HG02852 (cell line): ENCODE measurements around the gene USF3.
"Not testable (repeated sequence)": the region's sequence is repeated elsewhere in the genome, so short reads cannot be mapped to it uniquely, and the experiment has no call there.

Experiments
- ATAC-seq: cut with Tn5 transposase; IDR thresholded peaks from one replicate; pipeline ENCODE4 v1.9.1; 2021; ENCODE audit warnings: mild to moderate bottlenecking, moderate library complexity; ENCODE audit not compliant: unreplicated experiment

Gene USF3

DNA sequence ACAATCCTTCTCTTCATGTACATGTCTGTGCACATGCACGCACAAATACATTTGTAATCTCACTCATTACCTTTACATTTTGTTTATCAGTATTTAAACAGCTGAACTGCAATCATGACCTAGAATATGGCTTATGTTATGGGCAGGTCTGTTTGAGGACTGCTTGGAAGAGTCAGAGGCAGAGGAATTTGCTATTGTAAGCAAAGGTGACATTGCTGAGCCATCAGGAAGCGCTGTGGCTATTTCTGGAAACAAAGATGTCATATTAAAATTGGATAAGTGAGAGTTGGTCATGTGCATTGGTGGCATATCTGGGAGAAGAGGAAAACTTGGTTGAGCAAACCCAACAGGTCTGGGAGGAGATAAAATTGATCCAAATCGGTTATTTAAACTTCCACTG lies 41.6 kb downstream of the USF3 start:
- ATAC-seq = no peak

DNA sequence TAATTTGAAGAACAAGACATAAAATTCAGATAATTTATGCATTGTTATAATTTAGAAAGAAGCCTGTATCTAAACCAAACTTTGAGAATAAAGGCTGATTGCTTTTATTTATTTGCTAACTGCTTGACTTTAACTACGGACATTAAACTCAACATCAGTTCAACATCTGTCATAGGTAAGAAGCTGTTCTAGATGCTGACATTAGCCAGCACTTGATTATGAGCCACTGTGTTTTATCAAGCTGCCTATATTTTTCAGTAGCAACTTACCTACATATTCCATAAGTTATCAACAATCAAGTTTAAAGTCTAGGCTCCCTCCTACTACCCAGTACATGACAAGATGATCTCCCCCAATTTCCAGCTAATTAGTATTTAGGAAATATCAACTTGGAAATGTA lies 42.1 kb downstream of the USF3 start:
- no peak for ATAC-seq

DNA sequence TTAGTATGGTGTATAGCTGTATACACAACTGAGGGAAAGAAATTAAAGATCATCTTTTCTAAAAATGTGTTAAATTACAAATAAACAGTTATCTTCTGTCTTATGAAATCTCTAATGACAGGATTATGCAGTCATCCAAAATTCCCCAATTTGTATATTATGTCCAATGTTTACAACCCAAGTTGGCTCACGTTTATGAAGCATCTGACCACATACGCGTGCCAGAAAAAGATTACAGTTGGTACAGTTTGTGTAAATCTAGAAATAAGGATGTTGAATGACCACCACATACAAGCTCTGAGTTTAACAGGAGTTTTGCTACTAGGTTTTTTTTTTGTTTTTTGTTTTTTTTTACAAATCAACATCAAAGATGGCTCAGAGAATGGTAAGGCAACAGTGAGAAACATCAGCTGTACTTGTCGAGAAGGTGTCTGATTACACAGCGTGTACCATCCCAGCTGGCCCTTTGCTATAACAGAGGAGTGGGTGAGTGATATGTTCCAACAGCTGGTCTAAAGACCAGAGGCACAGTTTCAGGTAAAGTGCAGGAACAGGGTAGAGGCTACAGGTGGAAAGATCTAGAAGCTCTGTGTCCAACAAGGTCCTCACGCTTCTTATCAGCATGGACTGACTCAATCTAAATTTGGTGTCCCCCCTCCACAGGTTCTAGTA lies 47.1 kb downstream of the USF3 start:
- ATAC-seq = no peak

DNA sequence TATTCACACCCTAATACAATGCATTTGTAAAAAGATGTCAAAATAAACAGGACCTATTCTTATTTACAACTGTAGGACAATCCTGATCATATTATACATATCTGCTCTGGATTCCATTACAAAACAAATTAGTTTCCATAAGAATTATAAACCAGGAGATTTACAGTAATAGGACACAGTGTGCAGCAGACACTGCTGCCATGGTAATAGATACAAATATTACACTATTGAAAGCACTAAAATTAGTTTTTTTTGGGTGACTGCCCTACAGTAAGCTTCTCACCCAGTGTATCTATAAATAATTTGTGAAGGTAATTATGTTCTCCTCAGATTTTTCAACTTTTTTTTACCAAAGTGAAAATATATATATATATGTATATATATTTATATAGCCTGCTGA lies 47.9 kb downstream of the USF3 start:
- ATAC-seq = no peak

DNA sequence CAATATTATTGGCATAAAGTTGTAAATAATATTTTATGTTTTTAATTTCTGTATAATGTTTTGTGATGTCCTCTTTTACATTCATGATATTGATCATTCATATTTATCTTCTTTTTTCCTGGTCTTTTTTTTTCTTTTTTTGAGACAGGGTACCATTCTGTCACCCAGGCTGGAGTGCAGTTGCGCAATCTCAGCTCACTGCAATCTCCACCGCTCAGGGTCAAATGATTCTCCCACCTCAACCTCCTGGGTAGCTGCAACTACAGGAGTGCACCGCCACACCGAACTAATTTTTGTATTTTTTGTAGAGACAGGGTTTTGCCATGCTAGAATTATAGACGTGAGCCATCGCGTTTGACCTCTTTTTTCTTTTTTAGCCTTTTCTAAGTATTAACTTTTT lies 52.9 kb downstream of the USF3 start:
- no peak for ATAC-seq

DNA sequence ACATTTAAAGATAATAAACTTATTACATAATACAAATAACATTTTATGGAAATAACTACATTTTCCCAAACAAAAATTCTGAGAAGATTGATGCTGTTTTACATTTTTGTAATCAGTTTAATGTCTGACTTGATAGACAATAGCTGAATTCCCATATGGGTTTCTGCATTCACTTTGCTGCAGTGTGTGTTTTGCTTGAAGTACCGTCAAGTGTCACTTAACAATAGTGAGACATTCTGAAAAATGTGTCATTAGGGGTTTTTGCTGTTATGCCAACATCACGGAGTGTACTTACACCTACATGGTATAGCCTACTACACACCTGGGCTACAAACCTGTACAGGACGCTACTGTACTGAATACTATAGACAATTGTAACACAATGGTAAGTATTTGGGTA lies 57.5 kb downstream of the USF3 start:
- no peak for ATAC-seq

DNA sequence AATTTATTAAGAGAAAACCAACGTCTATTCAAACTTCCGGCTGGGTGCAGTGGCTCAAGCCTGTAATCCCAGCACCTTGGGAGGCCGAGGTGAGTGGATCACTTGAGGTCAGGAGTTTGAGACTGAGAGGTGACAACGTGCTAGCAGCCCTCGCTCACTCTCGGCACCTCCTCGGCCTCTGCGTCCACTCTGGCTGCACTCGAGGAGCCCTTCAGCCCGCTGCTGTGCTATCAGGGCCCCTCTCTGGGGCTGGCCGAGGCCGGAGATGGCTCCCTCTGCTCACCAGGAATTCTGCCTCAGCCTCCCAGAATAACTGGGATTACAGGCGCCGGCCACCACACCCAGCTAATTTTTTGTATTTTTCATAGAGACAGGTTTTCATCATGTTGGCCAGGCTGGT lies 58.7 kb downstream of the USF3 start:
- ATAC-seq = no peak

DNA sequence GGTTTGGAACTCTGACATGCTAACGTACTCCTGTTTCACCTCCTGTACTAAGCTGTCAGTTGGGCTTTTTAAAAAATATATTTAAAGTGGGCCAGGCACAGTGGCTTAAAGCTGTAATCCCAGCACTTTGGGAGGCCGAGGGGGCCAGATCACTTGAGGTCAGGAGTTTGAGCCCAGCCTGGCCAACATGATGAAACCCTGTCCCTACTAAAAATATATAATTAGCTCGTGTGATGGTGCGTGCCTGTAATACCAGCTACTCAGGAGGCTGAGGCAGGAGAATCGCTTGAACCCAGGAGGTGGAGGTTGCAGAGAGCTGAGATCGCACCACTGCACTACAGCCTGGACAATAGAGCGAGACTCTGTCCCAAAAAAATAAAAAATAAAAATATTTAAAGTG lies 60.4 kb downstream of the USF3 start:
- ATAC-seq = not testable (repeated sequence)

DNA sequence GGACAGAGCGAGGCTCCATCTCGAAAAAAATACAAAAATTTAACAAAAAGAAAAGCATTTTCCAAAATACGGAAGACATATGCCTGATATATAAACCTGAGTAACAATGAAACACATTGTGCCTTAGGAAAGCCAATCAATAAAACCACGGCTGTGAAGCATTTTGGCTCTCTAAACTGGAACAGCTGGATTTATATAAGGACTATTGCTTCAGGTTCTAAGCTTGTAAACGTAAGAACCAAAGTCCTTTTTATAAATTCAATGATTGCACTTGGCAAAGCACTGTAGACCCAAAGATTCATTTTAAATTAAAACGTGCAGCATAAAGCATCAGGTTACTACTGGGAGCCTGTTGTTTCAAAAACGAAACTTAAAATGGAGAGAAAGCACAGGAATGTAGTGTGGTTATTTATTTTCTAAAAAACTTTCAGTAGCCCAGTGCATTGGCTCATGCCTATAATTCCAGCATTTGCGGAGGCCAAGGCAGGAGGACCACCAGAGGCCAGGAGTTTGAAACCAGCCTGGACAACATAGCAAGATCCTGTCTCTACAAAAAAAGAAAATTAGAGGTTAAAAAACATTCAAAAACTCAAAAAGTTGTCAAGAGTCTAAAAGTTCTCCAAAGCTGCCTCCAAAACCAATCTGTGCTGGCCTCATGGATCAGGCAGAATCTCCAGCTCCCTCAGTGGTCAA lies 61.5 kb downstream of the USF3 start:
- no peak for ATAC-seq

DNA sequence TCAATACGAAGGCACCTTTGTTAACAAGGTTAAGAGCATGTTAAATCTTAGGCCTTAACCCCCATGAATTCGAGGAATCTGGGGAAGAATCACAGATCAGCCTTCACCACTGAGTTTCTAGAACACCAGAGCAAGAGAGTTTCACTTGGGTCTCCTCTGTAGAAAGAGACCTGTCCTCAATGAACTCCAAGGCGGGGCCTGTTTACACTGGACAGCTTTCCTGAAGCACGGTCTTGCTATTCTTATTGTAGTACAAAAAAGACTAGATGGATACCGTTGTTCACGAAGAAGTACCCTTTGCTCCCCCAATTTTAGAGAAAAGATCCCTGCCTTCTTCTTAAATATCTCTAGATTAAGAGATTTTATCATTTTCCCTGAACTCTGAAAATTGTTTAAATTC lies 64.9 kb downstream of the USF3 start:
- ATAC-seq = no peak

DNA sequence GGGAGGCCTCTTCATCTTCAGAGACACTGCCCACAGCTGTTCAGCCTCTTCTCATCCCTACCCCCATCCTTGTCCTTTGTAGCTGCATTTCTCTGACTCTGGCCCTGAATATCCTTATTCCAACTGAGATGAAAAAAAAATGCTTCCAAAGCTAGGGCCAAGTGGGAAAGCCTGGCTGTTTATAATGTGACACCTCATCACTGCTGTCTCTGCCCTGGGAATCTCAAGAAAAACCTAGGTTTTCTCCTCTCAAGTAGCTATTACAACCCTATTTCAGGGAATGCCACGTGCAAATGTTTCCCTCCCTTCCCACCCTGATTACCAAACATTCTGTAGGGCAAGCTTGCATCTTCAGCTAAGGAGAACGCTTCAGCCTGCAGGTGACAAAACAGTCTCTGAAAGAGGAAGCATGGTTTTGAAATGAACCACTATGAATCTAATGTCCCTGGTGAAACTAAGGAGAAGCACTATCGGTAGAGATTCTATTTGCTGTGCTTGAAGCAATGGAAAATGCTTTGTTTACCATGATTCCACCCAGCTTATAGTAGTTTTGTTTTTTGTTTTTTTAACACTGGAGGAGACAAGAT lies 65.4 kb downstream of the USF3 start:
- ATAC-seq = peak; percentile 57

DNA sequence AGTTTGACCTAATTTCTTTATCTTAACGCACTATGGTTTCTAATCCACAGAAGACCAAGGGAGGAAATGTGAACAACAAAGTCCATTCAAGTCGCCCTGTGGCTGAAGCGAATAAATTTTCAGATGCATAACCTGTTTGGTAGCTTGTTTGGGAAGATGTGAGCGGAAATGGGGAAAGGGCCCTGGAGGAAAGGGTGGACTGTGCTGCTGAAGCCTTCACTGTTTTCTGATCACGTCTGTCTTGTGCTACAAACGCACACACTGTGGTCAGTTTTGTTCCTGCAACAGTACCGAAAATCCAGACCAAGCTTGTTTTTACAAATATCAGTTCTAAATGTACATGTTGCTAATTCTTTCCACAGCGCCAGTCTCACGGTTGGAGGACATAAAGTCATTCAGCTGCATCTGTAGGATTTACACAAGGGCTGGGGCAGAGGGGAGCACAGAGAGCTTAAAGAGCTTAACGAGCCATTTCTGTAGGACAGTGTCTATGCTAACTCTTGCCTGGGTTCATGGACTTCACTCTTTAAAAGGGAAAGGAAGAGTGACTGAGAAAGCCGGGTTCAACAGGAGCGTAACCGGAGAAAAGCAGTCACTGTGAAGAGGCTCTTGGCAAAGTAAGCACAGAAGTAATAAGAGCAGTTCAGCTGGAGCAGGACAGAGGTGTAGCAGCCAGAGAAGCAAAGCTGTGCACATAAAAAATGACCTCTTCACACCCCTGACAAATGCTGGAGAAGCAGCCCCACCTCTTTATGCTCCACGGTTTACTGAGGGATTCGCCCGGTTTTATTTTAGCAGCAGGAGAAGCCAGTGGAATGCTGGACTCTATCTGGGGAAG lies 66.6 kb downstream of the USF3 start:
- no peak for ATAC-seq

DNA sequence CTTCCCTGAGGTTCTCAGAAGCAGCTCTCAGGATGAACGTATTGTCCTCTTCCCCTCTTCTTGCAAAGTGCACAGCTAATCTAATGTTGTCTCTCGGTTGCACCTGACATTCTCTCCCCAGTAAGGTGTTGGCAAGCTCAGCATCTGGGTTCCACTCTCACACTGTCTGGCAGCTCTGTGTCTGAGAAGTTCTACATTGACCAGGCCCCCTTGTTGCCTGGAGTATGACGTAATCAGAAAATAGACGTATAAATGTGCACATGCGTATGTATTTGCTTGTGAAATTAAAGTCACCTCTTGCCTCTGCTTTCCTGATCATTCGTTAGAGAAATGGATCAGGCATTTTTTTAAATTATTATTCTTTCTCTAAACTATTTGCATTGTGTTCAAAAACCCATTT lies 67.7 kb downstream of the USF3 start:
- no peak for ATAC-seq

DNA sequence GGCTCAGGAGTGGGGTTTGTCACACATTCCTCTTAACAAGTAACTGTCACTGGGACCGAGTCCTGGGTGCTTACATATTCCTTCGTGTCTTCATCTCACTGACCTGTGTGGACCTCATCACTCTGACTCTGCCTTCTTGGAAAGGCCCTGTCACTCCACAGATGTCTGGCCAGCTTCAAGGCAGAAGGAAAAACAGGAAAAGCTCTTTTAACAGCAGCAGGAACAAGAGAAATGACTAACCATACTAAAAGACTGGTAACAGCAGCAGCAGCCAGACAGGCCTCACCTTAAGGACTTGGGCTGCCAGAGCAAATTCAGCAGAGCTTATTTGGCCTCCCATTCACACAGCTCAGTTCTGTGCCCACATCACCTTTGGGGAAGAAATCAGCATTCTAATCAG lies 68.1 kb downstream of the USF3 start:
- no peak for ATAC-seq

DNA sequence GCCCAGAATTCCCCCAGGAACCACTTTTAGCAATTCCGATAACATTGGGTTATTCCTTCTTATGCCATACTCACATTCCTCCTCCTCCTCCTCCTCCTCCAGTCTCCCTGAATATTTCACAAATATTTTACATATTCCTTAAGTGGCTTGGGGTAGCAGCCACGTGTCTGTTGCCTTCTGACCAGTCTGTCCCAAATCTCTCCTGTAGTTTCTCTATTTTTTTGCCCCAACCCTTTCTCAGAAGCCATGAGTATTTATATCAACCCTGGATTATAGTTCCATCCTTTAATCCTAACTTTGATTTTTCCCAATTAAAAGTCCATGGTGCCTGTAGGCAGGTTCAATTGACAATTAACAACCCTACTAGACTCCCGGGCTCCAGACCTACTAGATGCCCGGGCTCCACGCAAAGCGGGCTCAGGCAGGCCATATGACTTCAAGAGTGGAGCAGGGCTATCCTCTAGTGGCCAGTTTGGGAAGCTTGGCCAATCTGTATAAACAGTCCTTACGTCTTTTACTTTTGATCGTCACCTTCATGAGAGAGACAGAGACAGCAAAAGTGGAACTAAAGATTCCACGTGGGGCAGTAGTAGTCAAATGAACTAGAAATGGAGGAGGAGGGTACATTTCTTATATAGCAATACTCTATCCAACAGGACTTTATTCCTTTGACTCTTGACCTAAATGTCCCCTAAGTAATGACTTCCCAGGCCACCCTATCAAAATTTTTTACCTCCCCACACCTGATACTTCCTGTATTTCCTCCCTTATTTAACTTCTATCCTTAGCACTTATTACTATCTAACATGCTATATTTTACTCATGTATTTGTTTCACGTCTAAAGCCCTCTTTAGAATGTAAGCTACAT lies 69.7 kb downstream of the USF3 start:
- ATAC-seq = peak; percentile 64

DNA sequence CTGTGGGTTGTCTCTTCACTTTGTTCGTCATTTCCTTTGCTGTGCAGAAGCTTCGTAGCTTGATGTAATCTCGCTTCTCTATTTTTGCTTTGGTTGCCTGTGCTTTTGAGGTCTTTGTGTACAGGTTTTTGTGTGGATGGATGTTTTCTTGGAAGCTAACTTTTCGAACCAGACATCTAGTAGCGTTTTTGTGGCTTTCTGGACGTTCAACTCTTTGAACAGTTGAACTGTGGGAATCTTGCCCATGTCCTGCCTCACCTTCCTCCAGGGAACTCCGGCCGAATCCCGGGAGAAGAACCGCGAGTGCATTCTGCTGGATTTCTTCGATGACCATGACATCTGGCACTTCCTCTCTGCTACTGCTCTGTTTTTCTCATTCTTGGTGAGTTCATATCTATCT lies 70.6 kb downstream of the USF3 start:
- no peak for ATAC-seq

DNA sequence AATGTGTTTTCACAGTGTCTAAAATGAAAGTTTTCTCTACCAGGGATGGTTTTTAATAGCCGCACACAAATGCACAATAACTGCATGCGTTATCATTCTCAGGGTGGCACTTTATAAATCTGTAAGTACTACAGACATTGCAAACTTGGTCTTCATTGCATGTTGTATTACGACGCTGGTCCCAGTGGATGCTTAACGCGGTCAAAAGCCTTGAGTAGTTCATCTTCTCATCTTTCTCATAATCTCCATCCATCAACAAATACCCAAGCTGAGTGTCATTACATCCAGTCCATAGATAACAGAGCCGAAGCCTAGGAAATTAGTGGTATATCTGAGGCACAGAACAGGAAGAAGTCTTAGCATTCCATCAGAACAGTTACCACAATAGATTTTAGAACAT lies 72.6 kb downstream of the USF3 start:
- ATAC-seq = no peak

DNA sequence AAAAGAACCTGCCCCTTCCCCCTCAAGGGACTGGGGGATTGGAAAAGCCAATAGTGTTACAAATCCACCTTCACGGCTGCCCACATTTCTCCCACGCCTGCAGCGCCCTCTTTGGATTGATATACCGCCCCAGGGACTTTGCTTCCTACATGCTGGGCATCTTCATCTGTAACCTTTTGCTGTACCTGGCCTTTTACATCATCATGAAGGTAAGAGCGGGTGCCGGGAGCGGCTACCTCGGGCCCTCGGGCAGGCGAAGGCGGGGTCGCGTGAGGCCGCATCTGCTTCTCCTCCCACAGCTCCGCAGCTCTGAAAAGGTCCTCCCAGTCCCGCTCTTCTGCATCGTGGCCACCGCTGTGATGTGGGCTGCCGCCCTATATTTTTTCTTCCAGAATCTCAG lies 73.1 kb downstream of the USF3 start:
- ATAC-seq = no peak

DNA sequence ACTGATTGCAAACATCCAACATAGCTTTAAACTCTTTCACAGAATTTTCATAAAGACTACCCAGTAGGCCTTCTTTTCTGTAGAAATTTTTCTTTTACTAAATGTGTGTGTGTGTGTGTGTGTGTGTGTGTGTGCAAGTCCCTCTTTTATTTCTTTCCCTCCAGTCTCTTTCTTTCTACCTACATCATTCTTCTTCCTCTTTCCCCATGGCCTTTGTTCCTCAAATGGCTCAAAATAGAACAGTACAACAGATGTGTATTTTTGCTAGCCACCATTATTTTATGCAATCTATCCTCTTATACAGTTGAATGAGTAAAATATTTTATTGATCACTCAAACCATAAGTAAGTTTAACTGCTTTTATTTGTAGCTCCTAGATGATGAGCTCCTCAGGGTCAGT lies 76.4 kb downstream of the USF3 start:
- no peak for ATAC-seq

DNA sequence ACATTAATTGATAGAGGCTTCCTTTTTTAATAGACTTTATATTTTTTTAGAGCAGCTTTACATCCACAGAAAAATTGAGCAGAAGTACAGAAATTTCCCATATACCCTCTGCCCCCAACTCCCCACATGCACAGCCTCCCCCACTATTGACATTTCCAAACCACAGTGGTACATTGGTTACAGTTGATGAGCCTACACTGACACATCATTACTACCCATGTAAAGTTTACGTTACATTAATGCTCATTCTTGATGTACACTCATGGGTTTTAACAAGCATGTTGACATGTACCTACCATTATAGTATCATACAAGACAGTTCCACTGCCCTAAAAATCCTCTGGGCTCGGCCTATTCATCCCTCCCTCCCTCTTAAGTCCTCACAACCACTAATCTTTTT lies 78.7 kb downstream of the USF3 start:
- no peak for ATAC-seq

DNA sequence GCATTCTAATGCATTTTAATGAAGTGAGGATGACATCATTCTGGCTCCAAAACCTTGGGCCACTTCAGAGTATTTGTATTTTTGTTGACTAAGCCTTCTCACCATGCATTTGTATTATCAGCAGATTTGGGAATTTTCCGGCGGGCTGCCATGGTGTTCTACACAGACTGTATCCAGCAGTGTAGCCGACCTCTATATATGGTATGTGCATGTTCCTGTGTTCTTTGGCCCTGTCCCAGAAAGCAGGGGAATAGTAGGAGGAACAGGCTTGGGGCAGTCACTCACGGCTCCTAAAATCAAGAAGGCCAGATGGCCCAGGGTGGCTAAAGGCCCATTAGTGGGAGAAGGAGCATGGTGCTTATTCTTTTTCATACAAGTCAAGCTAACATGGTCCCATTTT lies 80.5 kb downstream of the USF3 start:
- no peak for ATAC-seq
